ENCODE measurements around the gene MTRR.

Gene MTRR

GRCh38 chr5:7868773-7869473 is at the start of gene MTRR, which contains the start of gene FASTKD3:
MTRR (plus strand) TSS chr5:7869148; CDS start chr5:7870795, 1,647 bp downstream.
FASTKD3 (minus strand) TSS chr5:7869031; CDS start chr5:7868083, 948 bp downstream.
- DNase-seq, result peak; percentile 96

GRCh38 chr5:7822449-7822848 is 46.5 kb upstream of the MTRR start:
- DNase-seq, result no peak

- DNase-seq, result no peak
These were observed 45.4 kb upstream of the MTRR start for GRCh38 chr5:7823594-7823993.

GRCh38 chr5:7824995-7825394 is 44.0 kb upstream of the MTRR start:
- DNase-seq, result no peak

- no peak for DNase-seq
These were observed 43.3 kb upstream of the MTRR start for GRCh38 chr5:7825630-7826029.

- no peak for DNase-seq
These were observed 41.3 kb upstream of the MTRR start for GRCh38 chr5:7827610-7828009.

- no peak for DNase-seq
These were observed 40.7 kb upstream of the MTRR start for GRCh38 chr5:7828269-7828668.

- DNase-seq, result no peak
These were observed 34.0 kb upstream of the MTRR start for GRCh38 chr5:7834982-7835381.

GRCh38 chr5:7837403-7837802 is 31.5 kb upstream of the MTRR start:
- no peak for DNase-seq

- DNase-seq, result no peak
These were observed 26.4 kb upstream of the MTRR start for GRCh38 chr5:7842531-7842930.

GRCh38 chr5:7844901-7845300 is 24.0 kb upstream of the MTRR start:
- no peak for DNase-seq

- DNase-seq, result no peak
These were observed 23.4 kb upstream of the MTRR start for GRCh38 chr5:7845557-7845956.

- no peak for DNase-seq
These were observed 22.6 kb upstream of the MTRR start for GRCh38 chr5:7846327-7846726.

GRCh38 chr5:7848296-7848695 is 20.7 kb upstream of the MTRR start:
- no peak for DNase-seq

- peak; percentile 36 for DNase-seq
These were observed 19.1 kb upstream of the MTRR start for GRCh38 chr5:7849681-7850394.

GRCh38 chr5:7850395-7851239 is 18.3 kb upstream of the MTRR start, which contains the start of gene CFAP90:
CFAP90 (minus strand) TSS chr5:7851133; CDS start chr5:7851021, 112 bp downstream.
- DNase-seq, result peak; percentile 83

GRCh38 chr5:7851240-7851592 is 17.7 kb upstream of the MTRR start:
- DNase-seq, result no peak

- DNase-seq, result no peak
These were observed 17.2 kb upstream of the MTRR start for GRCh38 chr5:7851617-7852289.

GRCh38 chr5:7852542-7852941 is 16.4 kb upstream of the MTRR start:
- DNase-seq, result no peak

GRCh38 chr5:7852988-7853387 is 16.0 kb upstream of the MTRR start:
- DNase-seq, result no peak

GRCh38 chr5:7855611-7856010 is 13.3 kb upstream of the MTRR start:
- no peak for DNase-seq

GRCh38 chr5:7856855-7857254 is 12.1 kb upstream of the MTRR start:
- DNase-seq, result no peak

GRCh38 chr5:7857361-7857760 is 11.6 kb upstream of the MTRR start:
- DNase-seq, result no peak
